Measurements from ENCODE around the gene FANK1.

The FANK1 gene

GRCh38 chr10:125865120-125865519, 31.2 kb upstream of the FANK1 start:
- no peaks in the 10 kb centered on the region for H3K27me3 ChIP-seq (ENCODE audit: control insufficient read depth in 2 of 2, insufficient read depth in 2 of 2, low read length in 2 of 2)
- H3K9ac ChIP-seq (ENCODE audit: low read depth in 1 of 2, low read length in 2 of 2) = no peak overlapping the region
- no peaks in the 10 kb centered on the region for H3K9me3 ChIP-seq (ENCODE audit: control insufficient read depth in 2 of 2, low read length in 2 of 2)
- H3K36me3 ChIP-seq (ENCODE audit: control insufficient read depth in 2 of 2, insufficient read depth in 2 of 2, low read length in 2 of 2) = peaks cover 19 to 23% of the 10 kb centered on the region in 2 donors
- no peaks in the 10 kb centered on the region for H3K4me1 ChIP-seq (ENCODE audit: control insufficient read depth in 2 of 2, insufficient read depth in 2 of 2, low read length in 2 of 2)
- no peak overlapping the region for H3K4me3 ChIP-seq (ENCODE audit: low read length in 2 of 2)
- H3K27ac ChIP-seq (ENCODE audit: low read depth in 2 of 2, low read length in 2 of 2) = no peak overlapping the region

- Histone ChIP-seq H3K36me3 (ENCODE audit: control insufficient read depth in 2 of 2, insufficient read depth in 2 of 2, low read length in 2 of 2) (peaks cover 19 to 23% of the 10 kb centered on the region in 2 donors), H3K4me3 (ENCODE audit: low read length in 2 of 2) (no peak overlapping the region), H3K27me3 (ENCODE audit: control insufficient read depth in 2 of 2, insufficient read depth in 2 of 2, low read length in 2 of 2) (no peaks in the 10 kb centered on the region), H3K9ac (ENCODE audit: low read depth in 1 of 2, low read length in 2 of 2) (no peak overlapping the region), H3K4me1 (ENCODE audit: control insufficient read depth in 2 of 2, insufficient read depth in 2 of 2, low read length in 2 of 2) (no peaks in the 10 kb centered on the region), H3K9me3 (ENCODE audit: control insufficient read depth in 2 of 2, low read length in 2 of 2) (no peaks in the 10 kb centered on the region), H3K27ac (ENCODE audit: low read depth in 2 of 2, low read length in 2 of 2) (peak overlapping the region in 1 of 2 donors; percentile 17)
Measured at GRCh38 chr10:125866421-125867029, 29.8 kb upstream of the FANK1 start.

- Histone ChIP-seq H3K4me3 (ENCODE audit: low read length in 2 of 2) (no peak overlapping the region), H3K27ac (ENCODE audit: low read depth in 2 of 2, low read length in 2 of 2) (no peak overlapping the region), H3K27me3 (ENCODE audit: control insufficient read depth in 2 of 2, insufficient read depth in 2 of 2, low read length in 2 of 2) (no peaks in the 10 kb centered on the region), H3K9me3 (ENCODE audit: control insufficient read depth in 2 of 2, low read length in 2 of 2) (no peaks in the 10 kb centered on the region), H3K9ac (ENCODE audit: low read depth in 1 of 2, low read length in 2 of 2) (no peak overlapping the region), H3K36me3 (ENCODE audit: control insufficient read depth in 2 of 2, insufficient read depth in 2 of 2, low read length in 2 of 2) (peaks cover 19 to 27% of the 10 kb centered on the region in 2 donors), H3K4me1 (ENCODE audit: control insufficient read depth in 2 of 2, insufficient read depth in 2 of 2, low read length in 2 of 2) (no peaks in the 10 kb centered on the region)
Measured at GRCh38 chr10:125868372-125868975, 27.9 kb upstream of the FANK1 start.

- H3K4me1 ChIP-seq (ENCODE audit: control insufficient read depth in 2 of 2, insufficient read depth in 2 of 2, low read length in 2 of 2) = no peaks in the 10 kb centered on the region
- peaks cover 0 to 2% of the 10 kb centered on the region in 2 donors for H3K9me3 ChIP-seq (ENCODE audit: control insufficient read depth in 2 of 2, low read length in 2 of 2)
- no peak overlapping the region for H3K27ac ChIP-seq (ENCODE audit: low read depth in 2 of 2, low read length in 2 of 2)
- H3K36me3 ChIP-seq (ENCODE audit: control insufficient read depth in 2 of 2, insufficient read depth in 2 of 2, low read length in 2 of 2) = peaks cover 11 to 21% of the 10 kb centered on the region in 2 donors
- H3K9ac ChIP-seq (ENCODE audit: low read depth in 1 of 2, low read length in 2 of 2) = no peak overlapping the region
- no peak overlapping the region for H3K4me3 ChIP-seq (ENCODE audit: low read length in 2 of 2)
- H3K27me3 ChIP-seq (ENCODE audit: control insufficient read depth in 2 of 2, insufficient read depth in 2 of 2, low read length in 2 of 2) = no peaks in the 10 kb centered on the region
Measured at GRCh38 chr10:125871338-125871737, 25.0 kb upstream of the FANK1 start.

- Histone ChIP-seq H3K27me3 (ENCODE audit: control insufficient read depth in 2 of 2, insufficient read depth in 2 of 2, low read length in 2 of 2) (no peaks in the 10 kb centered on the region), H3K27ac (ENCODE audit: low read depth in 2 of 2, low read length in 2 of 2) (no peak overlapping the region), H3K9ac (ENCODE audit: low read depth in 1 of 2, low read length in 2 of 2) (no peak overlapping the region), H3K9me3 (ENCODE audit: control insufficient read depth in 2 of 2, low read length in 2 of 2) (peaks cover 0 to 4% of the 10 kb centered on the region in 2 donors), H3K36me3 (ENCODE audit: control insufficient read depth in 2 of 2, insufficient read depth in 2 of 2, low read length in 2 of 2) (peaks cover 13 to 14% of the 10 kb centered on the region in 2 donors), H3K4me1 (ENCODE audit: control insufficient read depth in 2 of 2, insufficient read depth in 2 of 2, low read length in 2 of 2) (no peaks in the 10 kb centered on the region), H3K4me3 (ENCODE audit: low read length in 2 of 2) (no peak overlapping the region)
Measured at GRCh38 chr10:125878957-125879835, 17.2 kb upstream of the FANK1 start.

GRCh38 chr10:125880719-125881118, 15.6 kb upstream of the FANK1 start:
- Histone ChIP-seq H3K4me3 (ENCODE audit: low read length in 2 of 2) (no peak overlapping the region), H3K36me3 (ENCODE audit: control insufficient read depth in 2 of 2, insufficient read depth in 2 of 2, low read length in 2 of 2) (peaks cover 17 to 23% of the 10 kb centered on the region in 2 donors), H3K4me1 (ENCODE audit: control insufficient read depth in 2 of 2, insufficient read depth in 2 of 2, low read length in 2 of 2) (no peaks in the 10 kb centered on the region), H3K9ac (ENCODE audit: low read depth in 1 of 2, low read length in 2 of 2) (no peak overlapping the region), H3K27ac (ENCODE audit: low read depth in 2 of 2, low read length in 2 of 2) (no peak overlapping the region), H3K9me3 (ENCODE audit: control insufficient read depth in 2 of 2, low read length in 2 of 2) (peaks cover 0 to 4% of the 10 kb centered on the region in 2 donors), H3K27me3 (ENCODE audit: control insufficient read depth in 2 of 2, insufficient read depth in 2 of 2, low read length in 2 of 2) (no peaks in the 10 kb centered on the region)

- no peak within 1 kb of the TSS for H3K9ac ChIP-seq (ENCODE audit: low read depth in 1 of 2, low read length in 2 of 2)
- no peaks in the 10 kb centered on the region for H3K4me1 ChIP-seq (ENCODE audit: control insufficient read depth in 2 of 2, insufficient read depth in 2 of 2, low read length in 2 of 2)
- no peak within 1 kb of the TSS for H3K4me3 ChIP-seq (ENCODE audit: low read length in 2 of 2)
- peaks cover 0 to 3% of the 10 kb centered on the region in 2 donors for H3K9me3 ChIP-seq (ENCODE audit: control insufficient read depth in 2 of 2, low read length in 2 of 2)
- H3K27ac ChIP-seq (ENCODE audit: low read depth in 2 of 2, low read length in 2 of 2) = no peak within 1 kb of the TSS
- no peaks in the 10 kb centered on the region for H3K27me3 ChIP-seq (ENCODE audit: control insufficient read depth in 2 of 2, insufficient read depth in 2 of 2, low read length in 2 of 2)
- H3K36me3 ChIP-seq (ENCODE audit: control insufficient read depth in 2 of 2, insufficient read depth in 2 of 2, low read length in 2 of 2) = peaks cover 12 to 20% of the 10 kb centered on the region in 2 donors
Measured at GRCh38 chr10:125881192-125881591, 15.2 kb upstream of the FANK1 start, which contains the start of gene DHX32. Gene DHX32, minus strand, starts transcription at chr10:125881292. Its CDS starts 468 bp downstream, at chr10:125880824.

GRCh38 chr10:125882596-125882995, 13.8 kb upstream of the FANK1 start:
- no peaks in the 10 kb centered on the region for H3K27me3 ChIP-seq (ENCODE audit: control insufficient read depth in 2 of 2, insufficient read depth in 2 of 2, low read length in 2 of 2)
- no peaks in the 10 kb centered on the region for H3K4me1 ChIP-seq (ENCODE audit: control insufficient read depth in 2 of 2, insufficient read depth in 2 of 2, low read length in 2 of 2)
- H3K27ac ChIP-seq (ENCODE audit: low read depth in 2 of 2, low read length in 2 of 2) = no peak overlapping the region
- H3K36me3 ChIP-seq (ENCODE audit: control insufficient read depth in 2 of 2, insufficient read depth in 2 of 2, low read length in 2 of 2) = peaks cover 7 to 14% of the 10 kb centered on the region in 2 donors
- H3K4me3 ChIP-seq (ENCODE audit: low read length in 2 of 2) = no peak overlapping the region
- no peaks in the 10 kb centered on the region for H3K9me3 ChIP-seq (ENCODE audit: control insufficient read depth in 2 of 2, low read length in 2 of 2)
- H3K9ac ChIP-seq (ENCODE audit: low read depth in 1 of 2, low read length in 2 of 2) = no peak overlapping the region

- Histone ChIP-seq H3K9me3 (ENCODE audit: control insufficient read depth in 2 of 2, low read length in 2 of 2) (no peaks in the 10 kb centered on the region), H3K4me1 (ENCODE audit: control insufficient read depth in 2 of 2, insufficient read depth in 2 of 2, low read length in 2 of 2) (no peaks in the 10 kb centered on the region), H3K36me3 (ENCODE audit: control insufficient read depth in 2 of 2, insufficient read depth in 2 of 2, low read length in 2 of 2) (peaks cover 7 to 14% of the 10 kb centered on the region in 2 donors), H3K9ac (ENCODE audit: low read depth in 1 of 2, low read length in 2 of 2) (no peak overlapping the region), H3K4me3 (ENCODE audit: low read length in 2 of 2) (no peak overlapping the region), H3K27me3 (ENCODE audit: control insufficient read depth in 2 of 2, insufficient read depth in 2 of 2, low read length in 2 of 2) (no peaks in the 10 kb centered on the region), H3K27ac (ENCODE audit: low read depth in 2 of 2, low read length in 2 of 2) (no peak overlapping the region)
Measured at GRCh38 chr10:125883211-125883610, 13.2 kb upstream of the FANK1 start.

Data from mucosa of rectum (tissue), 2 donors.